ENCODE data around the gene ZNF697. TPM values are rescaled to one million over a fixed set of nuclear protein-coding genes. Genes with fewer than 3 reads are reported as not detected.

Gene ZNF697
- total RNA-seq, 1 experiment from 2014 or later, result 18.0 TPM

GRCh38 chr1:119626841-119627240 is 21.2 kb downstream of the ZNF697 start:
- Mint-ChIP-seq H3K9me3 (no peaks in the 10 kb centered on the region), H3K4me1 (peaks cover 22% of the 10 kb centered on the region), H3K27ac (no peak overlapping the region), H3K4me3 (no peak overlapping the region), H3K27me3 (ENCODE audit: low read depth) (no peaks in the 10 kb centered on the region), H3K36me3 (peaks cover 30% of the 10 kb centered on the region)
- no peak for ATAC-seq
- CTCF ChIA-PET, result interaction anchor here (1.2 to 4.5 kb wide), 2 partner anchors 21 to 34 kb away, joined by 3 to 26 read pairs; partner anchors contain the start of gene ZNF697
- DNase-seq (ENCODE audit: low spot score), result no peak
- TF ChIP-seq GRHL2 (CRISPR knock-in tag; IDR thresholded peaks at IDR 0.05; ENCODE audit: insufficient replicate concordance, severe bottlenecking), result no peak
- TF ChIP-seq MAX (CRISPR knock-in tag; IDR thresholded peaks at IDR 0.05), result no peak
- no peak for TF ChIP-seq RELA (CRISPR knock-in tag; IDR thresholded peaks at IDR 0.05; ENCODE audit: borderline replicate concordance)
- TF ChIP-seq TEAD4 (CRISPR knock-in tag; IDR thresholded peaks at IDR 0.05), result no peak
- POLR2A ChIA-PET, result interaction anchor here (1.1 kb wide), 1 partner anchor 21 kb away, joined by 5 read pairs; the partner anchor contains the start of gene ZNF697

DNA sequence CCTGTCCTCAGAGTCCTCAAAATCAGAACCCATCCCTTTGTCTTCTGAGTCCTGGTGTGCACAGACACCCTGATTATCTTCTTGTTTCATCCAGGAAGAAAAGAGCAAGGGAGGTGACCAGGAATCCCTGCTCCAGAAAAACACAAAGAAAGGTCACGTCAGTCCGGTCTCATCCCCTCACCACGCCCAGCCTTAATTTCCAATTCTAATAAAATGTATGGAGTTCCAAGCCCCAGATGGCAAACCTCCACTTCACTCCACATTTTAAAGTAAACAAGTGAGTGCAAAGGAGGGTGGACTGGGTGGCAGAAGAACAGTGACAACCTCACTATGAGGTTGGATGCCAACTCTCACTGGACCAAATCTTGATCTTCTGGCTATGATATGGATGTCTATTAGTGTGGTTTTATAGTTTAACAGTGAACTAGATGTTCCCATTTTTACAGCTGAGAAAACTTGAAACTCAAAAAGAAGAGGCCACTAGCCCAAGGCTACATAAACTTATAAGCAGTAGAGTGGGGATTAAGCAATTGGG is 22.0 kb downstream of the ZNF697 start:
- Mint-ChIP-seq H3K9me3 (no peaks in the 10 kb centered on the region), H3K4me1 (peaks cover 25% of the 10 kb centered on the region), H3K27me3 (ENCODE audit: low read depth) (no peaks in the 10 kb centered on the region), H3K36me3 (peaks cover 30% of the 10 kb centered on the region), H3K27ac (no peak overlapping the region), H3K4me3 (no peak overlapping the region)
- TF ChIP-seq ZNF121 (CRISPR knock-in tag; IDR thresholded peaks at IDR 0.05) (no peak), ESRRA (CRISPR knock-in tag; IDR thresholded peaks at IDR 0.05; ENCODE audit: borderline replicate concordance) (no peak), SMAD4 (CRISPR knock-in tag; IDR thresholded peaks at IDR 0.05) (no peak), SMAD3 (CRISPR knock-in tag; IDR thresholded peaks at IDR 0.05; ENCODE audit: borderline replicate concordance) (no peak), ZNF671 (CRISPR knock-in tag; IDR thresholded peaks at IDR 0.05) (no peak), NR1H2 (CRISPR knock-in tag; IDR thresholded peaks at IDR 0.05) (no peak), SOX15 (CRISPR knock-in tag; IDR thresholded peaks at IDR 0.05) (no peak), ATF1 (CRISPR knock-in tag; IDR thresholded peaks at IDR 0.05) (no peak), NFATC4 (CRISPR knock-in tag; IDR thresholded peaks at IDR 0.05) (no peak)
- TF ChIP-seq, protein P1, sequence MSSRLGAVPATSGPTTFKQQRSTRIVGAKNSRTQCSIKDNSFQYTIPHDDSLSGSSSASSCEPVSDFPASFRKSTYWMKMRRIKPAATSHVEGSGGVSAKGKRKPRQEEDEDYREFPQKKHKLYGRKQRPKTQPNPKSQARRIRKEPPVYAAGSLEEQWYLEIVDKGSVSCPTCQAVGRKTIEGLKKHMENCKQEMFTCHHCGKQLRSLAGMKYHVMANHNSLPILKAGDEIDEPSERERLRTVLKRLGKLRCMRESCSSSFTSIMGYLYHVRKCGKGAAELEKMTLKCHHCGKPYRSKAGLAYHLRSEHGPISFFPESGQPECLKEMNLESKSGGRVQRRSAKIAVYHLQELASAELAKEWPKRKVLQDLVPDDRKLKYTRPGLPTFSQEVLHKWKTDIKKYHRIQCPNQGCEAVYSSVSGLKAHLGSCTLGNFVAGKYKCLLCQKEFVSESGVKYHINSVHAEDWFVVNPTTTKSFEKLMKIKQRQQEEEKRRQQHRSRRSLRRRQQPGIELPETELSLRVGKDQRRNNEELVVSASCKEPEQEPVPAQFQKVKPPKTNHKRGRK (CRISPR knock-in tag; IDR thresholded peaks at IDR 0.05; ENCODE audit: borderline replicate concordance), result no peak
- TF ChIP-seq, protein P2, sequence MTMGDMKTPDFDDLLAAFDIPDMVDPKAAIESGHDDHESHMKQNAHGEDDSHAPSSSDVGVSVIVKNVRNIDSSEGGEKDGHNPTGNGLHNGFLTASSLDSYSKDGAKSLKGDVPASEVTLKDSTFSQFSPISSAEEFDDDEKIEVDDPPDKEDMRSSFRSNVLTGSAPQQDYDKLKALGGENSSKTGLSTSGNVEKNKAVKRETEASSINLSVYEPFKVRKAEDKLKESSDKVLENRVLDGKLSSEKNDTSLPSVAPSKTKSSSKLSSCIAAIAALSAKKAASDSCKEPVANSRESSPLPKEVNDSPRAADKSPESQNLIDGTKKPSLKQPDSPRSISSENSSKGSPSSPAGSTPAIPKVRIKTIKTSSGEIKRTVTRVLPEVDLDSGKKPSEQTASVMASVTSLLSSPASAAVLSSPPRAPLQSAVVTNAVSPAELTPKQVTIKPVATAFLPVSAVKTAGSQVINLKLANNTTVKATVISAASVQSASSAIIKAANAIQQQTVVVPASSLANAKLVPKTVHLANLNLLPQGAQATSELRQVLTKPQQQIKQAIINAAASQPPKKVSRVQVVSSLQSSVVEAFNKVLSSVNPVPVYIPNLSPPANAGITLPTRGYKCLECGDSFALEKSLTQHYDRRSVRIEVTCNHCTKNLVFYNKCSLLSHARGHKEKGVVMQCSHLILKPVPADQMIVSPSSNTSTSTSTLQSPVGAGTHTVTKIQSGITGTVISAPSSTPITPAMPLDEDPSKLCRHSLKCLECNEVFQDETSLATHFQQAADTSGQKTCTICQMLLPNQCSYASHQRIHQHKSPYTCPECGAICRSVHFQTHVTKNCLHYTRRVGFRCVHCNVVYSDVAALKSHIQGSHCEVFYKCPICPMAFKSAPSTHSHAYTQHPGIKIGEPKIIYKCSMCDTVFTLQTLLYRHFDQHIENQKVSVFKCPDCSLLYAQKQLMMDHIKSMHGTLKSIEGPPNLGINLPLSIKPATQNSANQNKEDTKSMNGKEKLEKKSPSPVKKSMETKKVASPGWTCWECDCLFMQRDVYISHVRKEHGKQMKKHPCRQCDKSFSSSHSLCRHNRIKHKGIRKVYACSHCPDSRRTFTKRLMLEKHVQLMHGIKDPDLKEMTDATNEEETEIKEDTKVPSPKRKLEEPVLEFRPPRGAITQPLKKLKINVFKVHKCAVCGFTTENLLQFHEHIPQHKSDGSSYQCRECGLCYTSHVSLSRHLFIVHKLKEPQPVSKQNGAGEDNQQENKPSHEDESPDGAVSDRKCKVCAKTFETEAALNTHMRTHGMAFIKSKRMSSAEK (CRISPR knock-in tag; IDR thresholded peaks at IDR 0.05; ENCODE audit: borderline replicate concordance), result no peak
- ChIA-PET POLR2A (no interaction called here), CTCF (interaction anchor here (1.2 to 4.5 kb wide), 2 partner anchors 22 to 35 kb away, joined by 3 to 26 read pairs; partner anchors contain the start of gene ZNF697)
- DNase-seq (ENCODE audit: low spot score) (no peak), ATAC-seq (no peak)

GRCh38 chr1:119623678-119624077 is 24.4 kb downstream of the ZNF697 start:
- ATAC-seq (no peak), DNase-seq (ENCODE audit: low spot score) (no peak)
- Mint-ChIP-seq H3K27me3 (ENCODE audit: low read depth) (no peaks in the 10 kb centered on the region), H3K9me3 (no peaks in the 10 kb centered on the region), H3K27ac (no peak overlapping the region), H3K4me3 (no peak overlapping the region), H3K4me1 (peaks cover 41% of the 10 kb centered on the region), H3K36me3 (peaks cover 30% of the 10 kb centered on the region)
- ChIA-PET CTCF (interaction anchor here (3.5 to 3.6 kb wide), 2 partner anchors 12 to 24 kb away, joined by 19 to 20 read pairs; partner anchors contain the start of gene ZNF697), POLR2A (no interaction called here)
- TF ChIP-seq HMGA2 (CRISPR knock-in tag; IDR thresholded peaks at IDR 0.05), result no peak
- no peak for TF ChIP-seq ZNF423 (CRISPR knock-in tag; IDR thresholded peaks at IDR 0.05)
- no peak for TF ChIP-seq MYBL2 (CRISPR knock-in tag; IDR thresholded peaks at IDR 0.05)
- no peak for TF ChIP-seq ZNF416 (CRISPR knock-in tag; IDR thresholded peaks at IDR 0.05)
- no peak for TF ChIP-seq IRF1 (CRISPR knock-in tag; IDR thresholded peaks at IDR 0.05)
- TF ChIP-seq FOXJ3 (CRISPR knock-in tag; IDR thresholded peaks at IDR 0.05; ENCODE audit: borderline replicate concordance), result no peak
- no peak for TF ChIP-seq NR3C1 (CRISPR knock-in tag; conservative IDR thresholded peaks at IDR 0.05; ENCODE audit: low read depth)
- TF ChIP-seq ESRRA (CRISPR knock-in tag; IDR thresholded peaks at IDR 0.05; ENCODE audit: borderline replicate concordance), result no peak
- TF ChIP-seq NFYB (CRISPR knock-in tag; conservative IDR thresholded peaks at IDR 0.05; ENCODE audit: low read depth), result no peak
